Erythroblast (primary cell): ENCODE data around the gene ARFGAP3.

Experiments
- GATA1 ChIP-seq: IDR thresholded peaks from 2 replicates; pipeline ENCODE4 v1.6.1; 2011; ENCODE audit warnings: low read depth, mild to moderate bottlenecking, control low read depth, low read length, moderate library complexity
- POLR2A ChIP-seq: IDR thresholded peaks from 2 replicates; pipeline ENCODE4 v1.6.1; 2011; ENCODE audit warnings: mild to moderate bottlenecking, low read length

DNA sequence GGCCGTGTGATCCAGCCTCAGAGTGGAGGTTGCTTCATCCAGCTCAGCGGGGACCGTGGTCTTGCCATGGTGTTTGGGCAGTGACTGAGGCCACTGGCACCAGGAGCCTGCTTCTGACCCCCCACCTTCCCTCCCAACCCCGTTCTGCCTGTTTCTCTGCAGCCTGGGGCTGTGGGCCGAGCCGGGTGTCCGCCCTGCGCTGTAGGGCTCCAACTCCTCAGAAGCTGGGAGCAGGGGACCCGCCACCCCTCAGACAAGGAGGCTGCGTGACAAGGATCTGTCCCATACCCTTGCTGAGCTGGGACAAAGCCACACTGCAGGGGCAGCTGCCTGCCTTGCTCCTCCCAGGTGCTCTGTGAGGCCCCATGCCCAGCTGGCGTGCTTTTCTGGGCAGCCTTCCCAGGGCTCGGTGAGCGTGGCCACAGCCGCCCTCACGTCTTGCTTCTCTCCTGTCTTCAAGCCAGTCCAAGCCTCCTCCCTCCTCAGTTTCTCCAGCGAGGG lies 11.7 kb upstream of the ARFGAP3 start:
- TF ChIP-seq POLR2A (no peak), GATA1 (no peak)
